Ectodermal cell (in vitro differentiated cells): ENCODE measurements around the gene NDUFB3.
"Not testable (repeated sequence)": the region's sequence is repeated elsewhere in the genome, so short reads cannot be mapped to it uniquely, and the experiment has no call there.

Experiments
- H3K27ac ChIP-seq: 2 replicates; pipeline ENCODE4 v1.7.0; 2013; ENCODE audit warnings: mild to moderate bottlenecking, low read depth, low read length; ENCODE audit not compliant: insufficient read depth, poor library complexity, severe bottlenecking
- H3K27me3 ChIP-seq: 2 replicates; pipeline ENCODE4 v1.7.0; 2013; ENCODE audit warnings: mild to moderate bottlenecking, low read length; ENCODE audit not compliant: insufficient read depth, control insufficient read depth, poor library complexity, severe bottlenecking
- H3K36me3 ChIP-seq: one replicate; pipeline ENCODE4 v1.7.0; 2013; ENCODE audit warnings: low read length; ENCODE audit not compliant: control insufficient read depth, insufficient read depth
- H3K4me1 ChIP-seq: one replicate; pipeline ENCODE4 v1.7.0; 2013; ENCODE audit warnings: low read length; ENCODE audit not compliant: control insufficient read depth, insufficient read depth
- H3K4me3 ChIP-seq: 2 replicates; pipeline ENCODE4 v1.7.0; 2013; ENCODE audit warnings: low read depth, low read length, control low read depth; ENCODE audit not compliant: insufficient read depth
- H3K9me3 ChIP-seq: 2 replicates; pipeline ENCODE4 v1.7.0; 2013; ENCODE audit warnings: mild to moderate bottlenecking, low read length, moderate library complexity; ENCODE audit not compliant: control insufficient read depth
- WGBS, 2 experiments: methylation state at CpG; one replicate each; pipeline ENCODE4 v1.1.7; 2013; ENCODE audit warnings: missing lambda C conversion rate in 2 of 2; 5-methylcytosine and 5-hydroxymethylcytosine counted together

NDUFB3 gene

GRCh38 chr2:201114846-201115245 is 43.0 kb downstream of the NDUFB3 start:
- peaks cover 8% of the 10 kb centered on the region for H3K27me3 ChIP-seq
- H3K4me3 ChIP-seq = no peak overlapping the region
- H3K27ac ChIP-seq = no peak overlapping the region
- no peaks in the 10 kb centered on the region for H3K36me3 ChIP-seq
- H3K9me3 ChIP-seq = no peaks in the 10 kb centered on the region
- no peaks in the 10 kb centered on the region for H3K4me1 ChIP-seq

DNA sequence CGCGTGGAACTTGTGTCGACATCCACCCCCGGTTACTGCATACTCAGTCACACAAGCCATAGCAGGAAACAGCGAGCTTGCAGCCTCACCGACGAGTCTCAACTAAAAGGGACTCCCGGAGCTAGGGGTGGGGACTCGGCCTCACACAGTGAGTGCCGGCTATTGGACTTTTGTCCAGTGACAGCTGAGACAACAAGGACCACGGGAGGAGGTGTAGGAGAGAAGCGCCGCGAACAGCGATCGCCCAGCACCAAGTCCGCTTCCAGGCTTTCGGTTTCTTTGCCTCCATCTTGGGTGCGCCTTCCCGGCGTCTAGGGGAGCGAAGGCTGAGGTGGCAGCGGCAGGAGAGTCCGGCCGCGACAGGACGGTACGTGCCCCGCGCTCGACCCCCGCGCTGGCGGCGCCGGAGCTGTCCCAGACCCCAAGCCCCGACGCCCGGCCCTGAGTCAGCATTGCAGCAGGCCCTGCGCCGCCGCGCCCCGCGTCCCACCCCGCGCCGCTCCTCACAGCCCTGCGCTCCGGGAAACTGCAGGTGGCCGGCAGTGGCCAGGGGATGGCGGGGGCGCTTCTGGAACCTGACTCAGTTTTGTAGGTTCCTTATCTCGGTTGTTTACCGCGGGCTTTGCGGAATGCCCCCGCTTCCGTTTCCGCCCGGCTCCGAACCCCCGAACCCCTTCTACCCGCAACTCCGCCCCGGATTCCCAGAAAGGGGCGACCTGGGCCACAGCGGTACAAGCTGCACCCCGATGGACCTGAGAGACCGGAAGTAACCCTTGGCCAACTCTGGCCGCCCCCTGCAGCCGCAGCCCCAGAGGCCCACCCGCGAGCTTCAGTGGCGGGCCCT is 44.5 kb downstream of the NDUFB3 start, which contains the start of gene CFLAR:
Gene CFLAR (plus strand): TSS at position 50 of the 844 bp plus-strand sequence. CDS start 13,702 bp downstream, outside the sequence.
- no peak within 1 kb of the TSS for H3K27ac ChIP-seq
- H3K36me3 ChIP-seq = no peaks in the 10 kb centered on the region
- 37% methylated on average over 75 of the region's 75 CpGs for WGBS, 2 experiments
- H3K27me3 ChIP-seq = peaks cover 8% of the 10 kb centered on the region
- no peaks in the 10 kb centered on the region for H3K4me1 ChIP-seq
- H3K4me3 ChIP-seq = peak within 1 kb of the TSS; percentile 59
- H3K9me3 ChIP-seq = no peaks in the 10 kb centered on the region

- 65 to 66% methylated on average over 22 of the region's 22 CpGs for WGBS, 2 experiments
- H3K4me3 ChIP-seq = peak overlapping the region; percentile 59
Measured at GRCh38 chr2:201116959-201117734, 45.3 kb downstream of the NDUFB3 start.

DNA sequence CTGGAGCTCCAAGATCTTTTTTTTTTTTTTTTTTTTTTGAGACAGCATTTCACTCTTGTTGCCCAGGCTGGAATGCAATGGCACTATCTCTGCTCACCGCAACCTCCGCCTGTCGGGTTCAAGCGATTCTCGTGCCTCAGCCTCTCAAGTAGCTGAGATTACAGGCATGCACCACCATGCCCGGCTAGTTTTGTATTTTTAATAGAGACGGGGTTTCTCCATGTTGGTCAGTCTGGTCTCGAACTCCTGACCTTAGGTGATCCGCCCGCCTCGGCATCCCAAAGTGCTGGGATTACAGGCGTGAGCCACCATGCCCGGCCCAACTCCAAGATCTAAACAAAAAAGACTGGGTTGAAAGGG is 45.9 kb downstream of the NDUFB3 start:
- not testable (repeated sequence) for H3K4me1 ChIP-seq, H3K27me3 ChIP-seq, H3K4me3 ChIP-seq, H3K36me3 ChIP-seq, H3K27ac ChIP-seq, H3K9me3 ChIP-seq
- 90 to 92% methylated on average over 13 of the region's 13 CpGs for WGBS, 2 experiments

More at GRCh38 chr2:201116959-201117734, 45.3 kb downstream of the NDUFB3 start:
- Histone ChIP-seq H3K27ac (no peak overlapping the region), H3K9me3 (no peaks in the 10 kb centered on the region), H3K27me3 (peaks cover 8% of the 10 kb centered on the region), H3K4me1 (no peaks in the 10 kb centered on the region), H3K36me3 (no peaks in the 10 kb centered on the region)

DNA sequence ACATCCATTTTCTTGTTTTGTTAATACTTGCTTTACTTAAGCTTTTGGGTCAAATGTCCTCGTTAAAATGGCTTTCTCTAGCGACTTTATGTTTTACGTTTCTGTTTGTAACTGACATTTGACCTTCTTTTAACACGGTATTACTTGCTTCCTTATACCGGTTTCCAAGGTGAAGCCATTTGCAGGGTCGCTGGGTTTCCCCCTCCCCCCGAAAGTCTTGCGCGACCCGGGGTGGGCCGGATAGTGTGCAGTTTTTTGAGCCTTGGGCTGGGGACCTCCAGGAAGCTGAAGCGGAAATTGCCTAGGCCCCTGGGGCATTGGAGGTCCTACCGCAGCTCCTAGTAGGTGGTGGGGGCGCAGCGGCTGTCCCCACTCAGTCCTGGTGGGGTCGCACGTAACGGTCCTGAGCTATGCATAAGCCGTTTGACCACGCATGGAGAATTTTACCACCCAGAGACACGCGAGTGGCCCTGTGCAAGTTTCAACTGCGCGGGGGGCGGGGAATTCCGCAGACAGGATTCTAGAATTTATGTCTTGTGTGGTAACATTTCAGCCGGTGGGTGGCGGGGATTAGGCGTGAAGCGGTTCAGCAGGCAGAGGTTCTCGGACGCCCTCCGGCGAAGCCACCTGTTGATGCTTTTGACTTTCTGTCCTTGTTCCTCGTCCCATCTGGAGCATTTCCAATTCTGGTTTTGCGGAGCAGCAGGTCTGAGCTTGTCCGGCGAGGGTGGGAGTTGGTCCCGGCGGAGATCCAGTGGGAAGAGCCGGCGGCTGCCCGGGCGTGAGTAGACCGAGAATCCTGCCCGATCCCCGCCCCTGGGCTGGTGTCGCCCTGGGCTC is 46.5 kb downstream of the NDUFB3 start:
- WGBS, 2 experiments = 14 to 16% methylated on average over 48 of the region's 48 CpGs
- H3K27ac ChIP-seq = no peak overlapping the region
- peak overlapping the region; percentile 43 for H3K4me3 ChIP-seq

GRCh38 chr2:201118961-201119854 is 47.4 kb downstream of the NDUFB3 start:
- WGBS, 2 experiments = 41 to 42% methylated on average over 12 of the region's 12 CpGs
- Histone ChIP-seq H3K4me3 (peak overlapping the region; percentile 43), H3K27me3 (peaks cover 8% of the 10 kb centered on the region), H3K9me3 (no peaks in the 10 kb centered on the region), H3K27ac (no peak overlapping the region), H3K36me3 (no peaks in the 10 kb centered on the region), H3K4me1 (no peaks in the 10 kb centered on the region)

More for the DNA sequence above, 46.5 kb downstream of the NDUFB3 start:
- Histone ChIP-seq H3K4me1 (no peaks in the 10 kb centered on the region), H3K9me3 (no peaks in the 10 kb centered on the region), H3K36me3 (no peaks in the 10 kb centered on the region), H3K27me3 (peaks cover 8% of the 10 kb centered on the region)

DNA sequence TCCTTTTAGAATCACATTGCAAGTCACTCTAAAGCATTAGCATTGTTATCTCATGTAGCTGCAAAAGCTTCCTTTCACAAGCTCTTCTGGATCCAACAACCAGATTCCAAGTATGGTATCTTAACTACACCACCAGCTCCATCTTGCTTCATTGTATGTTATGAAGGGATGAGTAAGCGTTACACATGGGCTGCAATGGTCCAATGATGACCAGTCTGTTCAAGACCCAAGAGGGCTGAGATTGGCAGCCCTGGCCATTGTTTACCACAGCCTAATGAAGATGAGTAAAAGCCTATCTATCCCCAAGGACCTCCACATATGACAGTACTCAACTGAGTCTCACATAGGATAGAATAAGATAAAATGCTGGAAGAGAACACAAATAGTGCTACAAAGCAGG is 50.5 kb downstream of the NDUFB3 start:
- H3K27me3 ChIP-seq = peaks cover 8% of the 10 kb centered on the region
- H3K4me3 ChIP-seq = no peak overlapping the region
- no peaks in the 10 kb centered on the region for H3K9me3 ChIP-seq
- no peaks in the 10 kb centered on the region for H3K36me3 ChIP-seq
- H3K4me1 ChIP-seq = no peaks in the 10 kb centered on the region
- no peak overlapping the region for H3K27ac ChIP-seq
- WGBS, 2 experiments = 93 to 100% methylated on average over 1 of the region's 1 CpG

GRCh38 chr2:201126308-201127151 is 54.7 kb downstream of the NDUFB3 start:
- 91 to 92% methylated on average over 9 of the region's 9 CpGs for WGBS, 2 experiments
- Histone ChIP-seq H3K4me1 (no peaks in the 10 kb centered on the region), H3K9me3 (no peaks in the 10 kb centered on the region), H3K27ac (no peak overlapping the region), H3K4me3 (no peak overlapping the region), H3K36me3 (no peaks in the 10 kb centered on the region), H3K27me3 (no peaks in the 10 kb centered on the region)

GRCh38 chr2:201127152-201127511 is 55.3 kb downstream of the NDUFB3 start:
- no peaks in the 10 kb centered on the region for H3K36me3 ChIP-seq
- 88 to 95% methylated on average over 2 of the region's 2 CpGs for WGBS, 2 experiments
- H3K27me3 ChIP-seq = no peaks in the 10 kb centered on the region
- H3K9me3 ChIP-seq = no peaks in the 10 kb centered on the region
- no peaks in the 10 kb centered on the region for H3K4me1 ChIP-seq
- H3K4me3 ChIP-seq = no peak overlapping the region
- no peak overlapping the region for H3K27ac ChIP-seq
